Measurements from ENCODE around the gene CSF2.

CSF2 gene

DNA sequence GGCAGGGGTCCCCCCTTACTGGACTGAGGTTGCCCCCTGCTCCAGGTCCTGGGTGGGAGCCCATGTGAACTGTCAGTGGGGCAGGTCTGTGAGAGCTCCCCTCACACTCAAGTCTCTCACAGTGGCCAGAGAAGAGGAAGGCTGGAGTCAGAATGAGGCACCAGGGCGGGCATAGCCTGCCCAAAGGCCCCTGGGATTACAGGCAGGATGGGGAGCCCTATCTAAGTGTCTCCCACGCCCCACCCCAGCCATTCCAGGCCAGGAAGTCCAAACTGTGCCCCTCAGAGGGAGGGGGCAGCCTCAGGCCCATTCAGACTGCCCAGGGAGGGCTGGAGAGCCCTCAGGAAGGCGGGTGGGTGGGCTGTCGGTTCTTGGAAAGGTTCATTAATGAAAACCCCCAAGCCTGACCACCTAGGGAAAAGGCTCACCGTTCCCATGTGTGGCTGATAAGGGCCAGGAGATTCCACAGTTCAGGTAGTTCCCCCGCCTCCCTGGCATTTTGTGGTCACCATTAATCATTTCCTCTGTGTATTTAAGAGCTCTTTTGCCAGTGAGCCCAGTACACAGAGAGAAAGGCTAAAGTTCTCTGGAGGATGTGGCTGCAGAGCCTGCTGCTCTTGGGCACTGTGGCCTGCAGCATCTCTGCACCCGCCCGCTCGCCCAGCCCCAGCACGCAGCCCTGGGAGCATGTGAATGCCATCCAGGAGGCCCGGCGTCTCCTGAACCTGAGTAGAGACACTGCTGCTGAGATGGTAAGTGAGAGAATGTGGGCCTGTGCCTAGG, at the start of gene CSF2:
Gene CSF2 (plus strand): TSS at position 559 of the 783 bp plus-strand sequence. CDS start 35 bp downstream, at position 594.
- no peak for DNase-seq

DNA sequence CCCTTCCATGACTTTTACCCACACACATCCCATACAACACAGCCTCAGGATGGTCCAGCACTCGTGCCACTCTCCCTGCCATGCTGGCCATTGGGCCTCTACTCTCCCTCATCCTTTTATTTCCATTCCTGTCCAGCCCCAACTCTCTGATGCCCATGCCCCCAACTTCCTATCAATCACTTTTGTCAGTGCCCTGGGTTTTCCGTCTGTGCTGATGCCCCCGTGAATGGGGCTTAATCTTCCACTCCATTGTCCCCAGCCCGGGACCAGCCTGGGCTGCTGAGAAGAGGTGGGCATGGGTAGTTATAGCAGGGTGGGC, 49.5 kb upstream of the CSF2 start:
- DNase-seq = no peak

DNA sequence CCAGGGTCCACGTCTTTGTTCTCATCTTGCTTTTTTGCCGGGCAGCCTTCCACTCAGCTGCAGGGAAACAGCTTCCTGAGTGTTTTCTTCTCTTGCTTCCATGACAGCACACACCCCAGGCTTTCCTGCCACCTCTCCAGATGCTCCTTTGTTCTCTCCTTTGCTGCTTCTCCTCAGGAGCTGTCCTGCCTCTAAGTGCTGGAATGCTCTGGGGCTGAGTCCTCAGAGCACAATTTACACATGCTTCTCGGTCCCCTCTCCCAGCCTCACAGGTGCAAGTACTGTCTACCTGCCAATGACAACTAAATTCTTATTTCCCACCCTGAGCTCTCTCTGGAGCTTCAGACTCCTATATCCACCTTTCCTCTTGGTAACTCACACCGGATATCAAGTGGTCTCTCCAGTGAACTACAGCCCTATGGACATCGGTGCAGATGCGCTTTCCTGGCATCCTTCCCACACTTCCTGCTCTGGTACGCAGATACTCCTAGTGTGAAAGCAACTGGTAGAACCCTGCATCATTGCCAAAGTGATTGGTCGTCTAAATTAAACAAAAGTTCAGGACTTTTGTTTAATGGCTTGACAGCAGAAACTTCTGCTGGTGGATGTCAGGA, 48.7 kb upstream of the CSF2 start:
- DNase-seq = no peak

DNA sequence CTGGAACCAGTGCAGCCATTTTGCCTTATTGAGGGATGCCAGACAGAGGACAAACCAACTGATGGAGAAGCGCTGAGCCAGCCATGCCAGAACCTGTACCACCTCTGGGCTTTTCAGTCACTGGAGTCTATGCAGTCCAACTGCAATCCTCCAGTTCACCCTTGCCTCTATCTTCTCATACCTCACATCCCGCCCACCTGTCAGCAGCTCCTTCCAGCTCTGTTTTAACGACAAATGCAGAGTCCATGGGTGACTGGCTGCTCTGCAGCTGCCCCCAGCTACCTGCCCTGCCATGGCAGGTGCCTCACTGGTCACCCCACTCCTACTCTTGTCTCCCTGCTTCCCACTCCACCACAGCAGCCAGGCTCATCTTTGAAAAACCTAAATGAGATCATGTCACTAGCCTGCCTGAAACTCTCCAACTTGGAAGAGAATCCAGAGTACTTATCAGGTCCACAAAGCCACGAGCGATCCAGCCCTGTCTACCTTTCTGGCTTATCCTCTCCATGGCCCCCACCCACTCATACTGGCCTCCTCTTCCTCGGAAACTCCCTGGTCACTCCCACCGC, 48.1 kb upstream of the CSF2 start:
- DNase-seq = no peak

DNA sequence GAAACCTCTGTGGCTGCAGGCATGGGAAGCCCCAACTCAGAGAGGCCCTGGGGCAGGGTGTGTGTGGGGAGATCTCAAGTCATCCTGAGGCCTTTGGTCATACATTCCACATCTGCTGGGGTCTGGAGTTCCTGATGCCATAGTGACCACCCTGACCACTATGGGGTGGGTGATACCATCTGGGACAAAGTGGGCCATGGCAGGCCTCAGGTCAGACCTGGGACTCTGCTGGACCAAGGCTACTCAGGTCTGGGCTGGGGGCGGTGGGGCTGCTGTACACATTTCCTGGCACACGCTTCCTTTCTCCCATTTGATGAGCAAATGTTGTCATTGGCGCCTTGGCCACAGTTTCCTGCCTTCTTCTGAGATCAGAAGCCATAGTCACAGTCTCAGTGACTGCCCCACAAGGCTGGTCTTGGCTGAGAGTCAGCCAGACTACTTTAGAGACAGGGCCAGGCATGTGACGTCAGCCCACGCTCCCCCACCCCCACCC, 47.0 kb upstream of the CSF2 start:
- peak in 1 of 2 donors; percentile 52 for DNase-seq

DNA sequence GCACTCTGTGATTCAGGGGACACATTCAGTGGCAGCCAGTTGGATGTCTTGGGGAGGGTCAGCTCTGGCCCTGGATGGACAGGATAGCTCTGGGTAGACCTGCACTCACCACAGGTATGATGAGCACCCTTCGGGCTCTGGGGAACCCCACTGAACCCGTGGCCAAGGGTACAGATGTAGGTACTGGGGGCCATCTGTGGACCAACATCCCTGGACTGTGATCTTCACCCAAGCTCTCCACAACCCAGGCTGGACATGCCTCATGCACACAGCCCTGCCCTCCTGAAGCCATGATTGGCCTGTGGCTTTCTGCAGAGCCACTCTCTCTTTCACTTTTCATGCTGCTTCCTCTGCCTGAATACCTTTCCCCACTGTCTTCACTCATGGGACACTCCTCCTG, 46.6 kb upstream of the CSF2 start:
- DNase-seq = no peak

DNA sequence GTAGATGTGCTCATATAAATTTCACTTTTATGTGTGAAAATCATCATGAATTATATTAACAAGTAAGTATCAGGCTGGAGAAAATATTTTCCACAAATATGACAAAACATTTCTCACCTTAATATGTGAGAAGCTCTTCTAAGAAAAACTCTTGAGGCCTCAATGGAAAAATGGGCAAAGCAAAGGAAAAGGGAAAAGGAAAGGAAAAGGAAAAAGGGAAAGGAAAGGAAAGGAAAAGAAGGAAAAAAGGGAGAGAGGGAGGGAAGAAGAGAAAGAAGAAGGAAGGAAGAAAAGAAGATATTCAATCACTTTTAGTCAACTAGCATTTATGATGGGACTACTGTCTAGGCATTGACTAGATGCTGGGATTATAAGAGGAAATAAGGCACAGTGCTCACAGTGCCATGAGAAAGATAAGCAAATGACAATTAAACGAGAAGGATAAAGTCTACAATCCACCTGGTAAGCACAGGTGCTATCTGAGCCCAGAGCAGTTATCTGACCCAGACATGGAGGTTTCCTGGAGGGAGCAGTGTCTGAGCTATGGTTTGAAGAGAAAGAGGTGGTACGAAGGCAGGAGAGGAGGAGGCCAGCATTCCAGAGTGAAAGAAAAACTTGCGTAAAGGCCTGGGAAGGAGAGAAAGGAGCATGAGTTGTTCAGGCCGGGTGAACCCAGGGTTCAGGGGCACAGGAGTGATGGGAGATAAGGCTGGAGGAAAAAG, 43.8 kb upstream of the CSF2 start:
- no peak for DNase-seq

DNA sequence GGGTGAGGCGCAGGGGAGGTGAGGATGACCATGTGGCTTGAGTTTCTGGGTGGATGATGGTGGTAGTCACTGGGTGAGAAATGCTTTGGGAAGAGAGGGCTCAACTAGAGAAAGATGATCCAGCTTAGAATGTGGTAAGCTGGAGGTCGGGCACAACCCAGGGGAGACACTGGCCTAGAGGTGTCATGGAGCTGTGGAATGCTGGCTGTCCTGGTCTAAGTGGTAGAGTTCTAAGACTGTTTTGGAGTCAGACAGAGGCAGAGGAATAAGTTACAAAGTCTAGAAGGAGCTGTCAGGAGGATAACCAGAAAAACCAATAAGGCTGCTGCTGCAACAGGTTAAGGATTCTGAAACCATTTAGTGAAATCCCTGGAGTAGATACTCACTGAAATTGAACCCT, 43.0 kb upstream of the CSF2 start:
- DNase-seq = no peak

DNA sequence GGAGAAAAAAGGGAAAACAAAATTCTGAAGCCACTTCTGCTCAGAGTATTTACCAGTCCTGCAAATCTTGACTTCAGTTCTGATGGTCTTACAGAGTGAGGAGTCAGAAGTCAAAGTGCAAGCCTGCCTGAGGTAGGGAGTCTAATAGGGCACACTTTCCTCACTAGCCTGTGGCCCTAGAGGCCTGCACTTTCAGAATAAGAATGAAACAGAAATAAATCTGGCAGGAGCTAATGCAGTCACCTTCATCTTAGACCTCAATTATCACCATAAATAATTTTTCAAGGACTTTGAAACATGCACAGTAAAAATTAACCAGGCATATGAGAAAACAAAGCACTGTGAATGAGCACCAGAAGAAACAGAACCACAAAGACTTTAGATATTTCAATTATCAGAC, 41.4 kb upstream of the CSF2 start:
- no peak for DNase-seq

DNA sequence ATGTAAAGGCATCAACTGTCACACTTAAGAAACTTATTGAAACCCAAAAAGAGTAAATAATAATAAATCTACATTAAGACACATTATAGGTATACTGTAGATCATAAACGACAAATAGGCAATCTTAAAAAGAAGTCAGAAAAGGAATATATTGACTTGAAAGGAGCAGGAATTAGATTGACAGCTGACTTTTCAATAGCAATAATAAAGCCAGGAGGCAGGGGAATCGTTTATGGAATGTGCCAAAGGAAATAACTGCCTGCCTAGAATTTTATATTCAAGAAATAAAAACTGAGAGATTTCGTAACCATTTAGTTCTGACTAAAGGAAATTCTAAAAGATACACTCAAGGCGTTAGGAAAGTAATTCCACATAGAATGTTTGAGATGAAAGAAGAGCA, 40.5 kb upstream of the CSF2 start:
- DNase-seq = no peak

DNA sequence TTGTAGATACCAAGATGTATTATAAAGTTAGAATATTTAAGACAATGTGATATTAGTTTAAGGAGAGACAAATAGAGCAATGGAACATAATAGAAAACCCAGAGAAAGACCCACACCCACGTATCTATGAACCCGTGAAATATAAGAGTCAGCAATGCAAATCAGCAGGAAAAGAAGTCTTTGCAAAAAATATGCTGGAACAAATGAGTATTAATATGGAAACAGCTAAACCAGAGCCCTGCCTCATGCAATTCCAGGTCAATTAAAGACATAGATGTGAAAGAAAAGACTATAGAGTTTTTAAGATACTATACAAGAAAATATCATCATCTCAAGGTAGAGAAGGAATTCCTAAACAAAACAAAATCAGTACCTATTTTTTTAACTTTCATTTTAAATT, 36.2 kb upstream of the CSF2 start:
- DNase-seq = no peak

DNA sequence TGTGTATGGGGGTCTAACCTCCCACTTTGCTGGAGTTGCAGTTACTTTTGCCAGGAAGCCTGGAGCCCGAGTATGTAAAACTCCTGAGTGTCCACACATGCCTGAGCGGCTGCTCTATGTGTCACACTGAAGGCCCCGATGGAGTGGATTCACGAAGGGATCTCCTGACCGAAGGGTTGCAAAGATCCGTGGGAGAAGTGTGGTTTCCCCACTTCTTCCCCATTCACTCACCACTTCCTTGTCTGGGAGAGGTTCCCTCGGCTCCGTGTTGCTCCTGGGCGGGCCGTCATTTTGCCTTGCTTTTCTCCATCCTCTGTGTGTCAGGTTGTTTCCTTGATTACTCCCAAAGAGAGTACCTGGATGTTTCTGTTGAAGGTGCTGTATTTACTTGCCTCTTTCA, 29.4 kb upstream of the CSF2 start:
- no peak for DNase-seq

DNA sequence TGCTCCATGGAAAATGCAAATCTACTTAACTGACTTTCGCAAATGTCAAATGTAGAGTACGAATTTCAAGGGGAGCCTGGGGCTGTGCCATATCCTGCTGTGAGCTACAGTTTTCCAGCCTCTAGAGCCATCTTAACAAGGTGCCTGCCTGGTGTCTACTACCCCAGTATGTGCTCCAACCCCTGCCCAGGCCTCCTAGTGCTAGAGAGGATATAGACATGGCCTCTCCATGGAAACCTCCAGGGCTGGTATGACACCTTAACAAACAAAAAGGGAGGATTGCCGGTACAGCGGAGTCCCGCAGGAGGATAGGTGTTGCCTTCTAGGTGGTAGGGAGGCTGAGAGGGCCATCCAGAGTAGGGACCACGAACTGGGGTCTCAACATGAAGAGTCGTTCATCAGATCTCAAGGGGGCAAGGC, 26.7 kb upstream of the CSF2 start:
- DNase-seq = peak in 1 of 2 donors; percentile 16

DNA sequence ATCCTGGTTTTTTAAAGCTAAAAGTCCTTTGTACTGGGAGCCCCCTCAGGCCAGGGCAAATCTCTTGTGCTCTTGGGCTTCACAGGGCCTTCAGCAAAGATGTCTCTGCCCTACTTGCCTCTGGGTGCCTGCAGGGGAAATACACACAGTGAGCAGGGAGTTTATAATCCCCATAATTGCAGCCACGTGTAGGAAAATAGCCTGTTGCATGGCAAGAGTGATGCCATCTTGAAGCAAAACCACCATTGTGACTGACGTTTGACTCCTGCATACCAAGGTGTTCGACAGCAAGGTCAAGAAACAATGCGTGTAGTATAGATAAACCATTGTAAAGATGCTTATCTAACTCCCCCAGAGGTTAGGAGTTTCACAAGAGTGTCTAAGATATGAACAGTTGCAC, 24.5 kb upstream of the CSF2 start:
- no peak for DNase-seq

DNA sequence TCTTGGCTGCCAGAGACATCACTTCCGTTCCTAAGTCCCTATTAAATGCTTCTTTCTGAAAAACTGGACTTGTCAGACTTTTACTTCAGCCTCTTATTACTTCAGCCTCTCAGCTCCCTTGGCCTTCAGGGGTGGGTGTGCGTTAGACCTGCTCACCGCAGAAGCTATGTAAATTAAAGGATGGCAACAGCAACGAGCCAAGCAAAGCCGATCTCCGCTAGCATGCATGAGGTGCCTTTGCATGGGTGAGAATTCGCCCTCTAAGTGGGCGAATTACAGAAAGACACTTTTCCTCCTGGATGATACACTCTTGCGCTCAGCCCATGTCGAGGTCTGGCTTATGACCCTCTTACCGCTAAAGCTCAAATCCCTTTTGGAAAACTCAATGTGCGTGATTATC, 24.0 kb upstream of the CSF2 start:
- no peak for DNase-seq

DNA sequence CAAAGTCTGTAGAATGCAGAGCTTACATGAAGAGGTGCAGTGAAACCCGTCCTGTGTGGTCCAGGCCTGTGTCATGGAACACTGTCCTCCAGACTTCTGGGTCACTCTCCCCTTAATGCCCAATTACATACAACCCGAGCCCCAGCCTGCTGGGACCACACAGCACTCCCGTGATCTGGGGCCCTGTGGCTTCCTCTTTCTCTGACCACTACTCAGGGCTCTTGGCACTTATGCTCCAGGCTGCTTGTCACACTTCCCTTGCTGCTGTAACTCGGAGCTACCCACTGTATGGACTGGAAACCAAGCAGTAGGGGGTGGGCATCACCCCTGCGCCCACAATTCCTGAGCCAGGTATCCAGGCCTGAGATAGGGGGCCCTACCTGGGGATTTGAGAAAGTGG, 23.5 kb upstream of the CSF2 start:
- DNase-seq = peak in 1 of 2 donors; percentile 13

DNA sequence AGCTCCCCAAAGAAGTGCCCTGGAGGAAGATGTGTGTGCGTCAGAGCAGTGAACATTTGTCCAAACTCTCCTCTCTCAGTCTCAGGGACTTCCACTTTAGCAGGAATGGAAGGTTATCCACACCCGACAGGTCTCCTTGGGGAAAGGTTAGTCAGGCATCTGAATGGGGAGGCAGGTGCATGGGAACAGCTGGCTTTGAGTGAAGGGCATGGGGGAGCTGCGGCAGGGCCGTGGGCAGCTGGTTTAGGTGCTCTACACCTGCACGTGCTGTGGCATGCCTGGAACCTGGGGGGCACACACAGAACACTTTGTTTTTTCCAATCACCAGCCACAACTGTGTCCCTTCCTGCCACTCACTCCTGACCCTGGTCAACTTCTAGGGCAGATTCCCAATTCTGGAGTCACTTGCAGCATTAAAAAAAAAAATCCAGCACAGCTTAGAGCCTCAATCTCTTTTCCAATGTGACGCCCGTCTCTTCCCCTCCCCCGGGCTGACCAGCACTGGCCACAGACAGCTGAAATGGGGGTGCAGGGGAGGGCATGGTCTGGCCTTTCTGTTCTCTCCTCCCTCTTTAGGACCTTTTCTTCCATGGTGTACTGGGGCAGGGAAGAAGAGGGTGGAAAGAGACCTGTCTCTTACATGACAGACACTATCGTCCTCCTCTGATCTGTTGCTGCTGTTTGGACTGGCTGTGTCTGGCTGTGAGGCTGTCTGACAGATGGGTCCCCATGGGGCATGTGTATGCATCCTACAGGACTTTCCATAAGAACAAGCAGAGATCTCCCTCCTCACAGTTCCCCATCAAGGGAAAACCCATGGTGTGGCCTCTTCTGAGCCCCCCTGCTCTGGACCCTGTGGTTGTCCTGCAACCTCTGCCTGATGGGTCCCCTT, 22.7 kb upstream of the CSF2 start:
- DNase-seq = peak in 1 of 2 donors; percentile 14

DNA sequence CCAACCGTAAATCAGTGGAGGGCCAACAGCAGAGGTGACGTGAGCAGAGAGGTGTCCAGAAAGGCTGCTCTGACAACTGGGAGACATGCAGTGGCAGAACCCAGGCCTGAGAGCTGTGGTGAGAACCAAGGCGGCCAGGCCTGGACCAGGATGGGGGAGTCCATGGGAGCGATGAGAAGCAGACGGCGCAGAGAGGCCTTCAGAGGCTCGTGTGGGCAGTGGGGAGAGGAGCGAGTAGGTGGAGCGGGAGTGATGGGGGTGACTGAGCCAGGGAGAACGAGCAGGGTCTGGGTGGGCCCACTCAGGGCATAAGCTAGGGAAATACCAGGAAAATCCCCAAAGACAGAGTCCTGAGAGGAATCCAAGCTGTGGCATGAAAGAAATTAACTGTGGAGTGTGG, 21.1 kb upstream of the CSF2 start:
- DNase-seq = no peak

DNA sequence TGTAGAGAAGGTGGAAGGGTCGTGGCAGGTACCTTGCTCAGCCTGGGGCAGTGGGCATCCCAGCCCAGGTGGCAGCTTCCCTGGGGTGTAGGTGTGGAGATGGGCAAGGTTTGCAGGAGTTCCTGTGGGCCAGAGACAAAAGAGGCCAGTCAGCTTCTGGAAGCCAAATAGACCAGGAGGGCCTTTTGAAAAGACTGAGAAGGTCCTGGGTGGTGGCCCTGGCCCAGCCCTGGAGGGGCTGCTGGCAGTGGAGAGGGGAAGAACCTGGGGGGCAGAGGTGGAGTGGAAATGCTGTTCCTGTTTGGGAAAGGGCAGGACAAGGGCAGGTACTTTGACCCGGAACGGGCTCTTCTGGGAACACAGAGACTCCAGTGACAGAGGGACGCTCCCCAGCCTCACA, 20.1 kb upstream of the CSF2 start:
- DNase-seq = no peak

DNA sequence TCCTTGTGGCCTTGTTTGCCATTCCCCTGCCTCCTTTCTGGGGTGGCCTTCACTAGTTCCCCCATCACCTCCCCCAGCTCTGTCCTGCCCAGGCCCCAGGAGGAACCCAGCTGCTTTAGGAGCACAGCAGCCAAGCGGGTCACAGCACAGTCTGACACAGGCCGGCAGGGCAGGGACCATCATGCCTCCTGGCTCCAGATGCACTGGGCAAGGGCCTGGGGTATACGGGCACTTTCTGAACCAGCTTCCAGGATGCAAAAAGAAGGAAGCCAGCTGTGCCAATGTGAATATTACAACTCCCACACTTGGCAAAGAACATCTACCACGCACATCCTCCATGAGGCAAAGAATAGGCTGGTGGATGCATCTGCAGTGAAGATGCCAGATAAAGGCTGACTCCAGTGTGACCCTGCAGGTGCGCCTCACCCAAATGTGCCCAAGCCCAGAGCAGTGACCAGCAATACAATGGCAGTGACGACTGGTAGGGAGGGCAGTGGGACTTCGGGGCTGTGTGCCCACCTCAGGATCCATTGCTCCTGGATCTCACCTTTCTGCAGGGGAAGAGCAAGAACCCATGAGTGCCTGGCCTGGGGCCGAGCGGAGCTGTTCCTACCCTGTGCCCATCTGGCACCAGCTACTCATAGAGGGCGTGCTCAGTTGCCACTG, 19.4 kb upstream of the CSF2 start:
- DNase-seq = peak in 1 of 2 donors; percentile 14

DNA sequence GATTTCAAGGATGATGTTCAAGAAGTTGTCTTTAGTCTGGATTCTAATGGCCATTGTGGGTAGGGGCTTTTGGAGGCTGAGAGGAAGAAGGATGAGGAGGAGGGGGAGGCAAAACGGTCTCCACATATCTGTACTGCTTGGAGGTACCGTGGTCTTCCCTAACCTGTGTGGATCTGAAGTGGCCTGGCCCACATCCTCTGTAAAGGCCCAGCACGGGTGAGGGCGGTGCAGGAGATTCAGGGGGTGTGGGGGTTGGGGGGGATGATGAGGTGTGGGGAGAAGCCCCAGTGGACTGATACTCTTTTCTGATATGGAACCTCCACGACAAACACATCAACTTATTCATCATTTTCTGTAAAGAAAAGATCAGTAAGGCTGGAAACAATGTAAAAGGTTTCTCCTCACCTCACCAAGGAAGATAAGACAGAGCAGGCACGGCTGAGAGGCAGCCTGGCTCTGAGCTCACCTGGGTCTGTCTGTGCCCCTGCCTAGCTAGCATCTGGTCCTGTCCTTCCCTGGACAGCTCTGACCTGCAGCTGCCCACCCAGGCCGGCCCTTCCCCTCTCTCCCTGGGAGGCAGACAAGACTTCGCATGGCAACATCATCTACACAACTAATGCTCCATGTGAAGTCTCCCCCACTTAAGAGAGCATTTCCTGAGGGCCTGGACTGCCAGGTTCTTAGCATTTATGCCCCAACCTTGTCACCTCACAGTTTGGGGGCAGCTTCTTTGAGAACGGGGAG, 18.7 kb upstream of the CSF2 start:
- peak in 1 of 2 donors; percentile 16 for DNase-seq

All from stimulated activated CD4-positive, alpha-beta T cell treated with anti-CD3 and anti-CD28 coated beads, Interleukin-2, amount 100 ng/mL, for 24 hours (primary cell).